HG03095 (cell line): ENCODE data around the gene MTFMT.
"Not testable (repeated sequence)": the region's sequence is repeated elsewhere in the genome, so short reads cannot be mapped to it uniquely, and the experiment has no call there.

Experiments used
- ATAC-seq: cut with Tn5 transposase; IDR thresholded peaks from one replicate; pipeline ENCODE4 v1.9.1; 2021; ENCODE audit warnings: moderate library complexity; ENCODE audit not compliant: unreplicated experiment

MTFMT gene

GRCh38 chr15:65040461-65040860 is 11.0 kb upstream of the MTFMT start:
- ATAC-seq, result no peak

DNA sequence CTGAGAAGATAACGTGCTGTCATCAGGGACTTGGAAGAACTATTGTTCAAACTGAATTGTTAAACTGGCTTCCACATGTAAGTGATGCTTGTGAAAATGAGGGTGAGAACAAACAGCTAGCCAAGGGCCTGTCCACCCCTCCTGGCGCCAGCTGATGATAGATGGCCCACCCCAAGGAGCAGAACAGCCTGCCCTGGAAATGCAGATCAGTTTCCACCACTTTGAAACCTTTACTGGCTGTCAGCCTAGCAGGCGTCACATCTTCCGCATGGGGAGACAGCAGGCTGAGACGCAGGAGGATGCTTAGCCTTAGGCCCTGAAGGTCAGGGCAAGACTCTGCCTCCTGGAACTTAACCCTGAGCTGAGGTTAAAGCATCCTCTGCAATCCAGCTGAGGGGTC is 9.4 kb upstream of the MTFMT start:
- ATAC-seq, result no peak

DNA sequence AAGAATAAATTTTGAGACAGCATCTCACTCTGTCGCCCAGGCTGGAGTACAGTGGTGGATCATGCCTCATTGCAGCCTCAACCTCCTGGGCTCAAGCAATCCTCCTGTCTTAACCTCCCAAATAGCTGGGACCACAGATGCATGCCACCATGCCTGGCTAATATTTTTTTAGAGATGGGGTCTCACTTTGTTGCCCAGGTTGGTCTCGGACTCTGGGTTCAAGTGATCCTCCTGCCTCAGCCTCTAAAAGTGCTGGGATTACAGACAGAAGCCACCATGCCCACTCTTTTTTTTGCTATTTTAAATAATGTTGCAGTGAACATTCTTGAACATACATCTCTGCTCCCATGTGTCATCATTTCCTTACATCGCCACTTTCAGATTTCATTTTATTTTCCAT is 9.0 kb upstream of the MTFMT start:
- no peak for ATAC-seq

DNA sequence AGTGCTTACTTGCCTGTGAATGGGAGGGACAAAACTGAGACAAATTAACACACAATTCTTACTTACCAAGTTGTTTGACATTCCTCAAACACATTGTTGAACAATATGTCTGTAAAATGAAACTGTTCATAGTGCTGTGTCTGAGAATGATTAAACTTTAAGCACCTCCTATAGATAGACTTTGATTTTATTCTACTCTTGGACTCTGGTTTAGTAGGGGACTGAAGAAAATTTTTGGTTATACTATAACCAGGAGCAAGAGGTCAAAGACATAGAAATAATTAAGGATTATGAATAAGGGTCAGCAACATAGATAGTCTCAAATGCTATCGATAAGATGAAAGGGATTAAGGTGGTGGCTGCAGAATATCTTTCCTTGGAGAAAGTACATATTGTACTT is 7.9 kb upstream of the MTFMT start:
- no peak for ATAC-seq

GRCh38 chr15:65034719-65035118 is 5.3 kb upstream of the MTFMT start:
- no peak for ATAC-seq

- no peak for ATAC-seq
Observed at GRCh38 chr15:65033659-65034269, 4.3 kb upstream of the MTFMT start.

DNA sequence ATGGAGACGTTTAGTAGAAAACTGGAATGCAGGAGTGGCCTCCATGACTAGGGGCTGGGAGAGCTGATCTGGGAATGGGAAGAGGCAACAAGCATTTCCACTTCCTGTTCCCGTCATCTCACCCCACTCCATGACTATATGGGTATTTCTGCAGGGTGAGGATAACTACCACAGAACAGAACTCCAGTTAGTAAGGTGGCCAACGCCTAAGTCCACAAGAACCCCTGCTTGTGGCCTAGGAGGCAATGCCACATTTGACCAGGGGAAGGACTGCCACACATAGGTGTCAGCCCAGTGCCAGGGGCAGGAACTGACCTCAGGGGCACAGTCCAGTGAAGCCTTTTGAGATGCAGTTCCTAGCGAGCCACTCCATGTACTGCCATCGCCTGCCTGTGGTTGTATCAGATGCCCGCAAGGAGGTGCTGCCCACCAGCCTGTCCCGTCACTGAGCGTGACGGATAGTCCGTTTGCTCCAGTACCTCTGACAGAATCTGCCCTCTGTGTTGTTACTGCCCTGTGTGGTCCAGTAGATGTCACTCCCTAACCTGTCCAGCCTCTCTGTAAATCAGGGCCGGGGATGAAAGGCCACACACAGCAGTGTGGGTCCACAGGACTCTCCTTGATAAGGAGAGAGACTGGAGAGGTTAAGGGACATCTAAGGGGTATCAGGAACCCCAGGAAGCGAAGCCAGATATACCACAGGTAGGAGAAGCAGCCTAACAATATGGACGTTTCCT is 3.5 kb upstream of the MTFMT start:
- no peak for ATAC-seq

GRCh38 chr15:65029736-65030208 is 333 bp upstream of the MTFMT start:
- ATAC-seq, result no peak

DNA sequence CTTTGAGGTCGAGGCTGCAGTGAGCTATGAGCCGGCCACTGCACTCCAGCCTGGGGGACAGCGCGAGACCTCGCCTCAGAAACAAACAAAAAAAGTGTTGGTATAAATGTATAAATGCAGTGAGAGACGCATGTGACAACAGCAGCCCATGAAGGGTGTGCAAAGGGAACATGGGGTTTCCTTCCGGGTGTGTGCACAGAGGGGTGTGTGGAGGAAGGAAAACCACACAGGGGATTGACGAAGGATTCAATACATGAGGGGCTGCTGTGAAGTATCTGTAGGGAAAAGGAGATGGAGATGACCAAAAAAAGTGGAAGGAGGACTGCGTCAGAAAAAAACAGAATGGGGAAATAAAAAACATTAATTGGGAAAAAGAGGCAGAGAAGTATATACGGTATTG is 1.1 kb downstream of the MTFMT start:
- no peak for ATAC-seq

GRCh38 chr15:65027593-65027992 is 1.8 kb downstream of the MTFMT start:
- no peak for ATAC-seq

DNA sequence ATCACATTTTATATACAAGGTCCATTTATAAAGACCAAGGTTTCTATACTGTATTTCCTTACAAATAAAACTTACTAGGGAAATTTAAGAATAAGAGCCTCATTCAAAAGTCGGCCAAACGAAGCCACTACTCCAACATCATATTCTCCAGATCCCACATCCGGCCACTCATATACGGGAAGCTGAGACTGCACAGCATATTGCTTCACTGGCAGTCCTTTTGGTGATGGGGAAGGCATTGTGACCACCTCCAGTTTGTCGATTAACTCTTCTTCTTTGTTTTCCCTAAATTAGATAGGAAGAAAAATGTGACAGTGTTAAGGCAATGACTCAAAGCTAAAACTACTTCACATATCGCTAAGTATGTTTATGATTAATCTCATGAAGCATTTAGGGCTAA is 2.7 kb downstream of the MTFMT start:
- ATAC-seq, result no peak

GRCh38 chr15:65021488-65021887 is 8.0 kb downstream of the MTFMT start:
- no peak for ATAC-seq

GRCh38 chr15:65020419-65020818 is 9.0 kb downstream of the MTFMT start:
- ATAC-seq, result no peak

DNA sequence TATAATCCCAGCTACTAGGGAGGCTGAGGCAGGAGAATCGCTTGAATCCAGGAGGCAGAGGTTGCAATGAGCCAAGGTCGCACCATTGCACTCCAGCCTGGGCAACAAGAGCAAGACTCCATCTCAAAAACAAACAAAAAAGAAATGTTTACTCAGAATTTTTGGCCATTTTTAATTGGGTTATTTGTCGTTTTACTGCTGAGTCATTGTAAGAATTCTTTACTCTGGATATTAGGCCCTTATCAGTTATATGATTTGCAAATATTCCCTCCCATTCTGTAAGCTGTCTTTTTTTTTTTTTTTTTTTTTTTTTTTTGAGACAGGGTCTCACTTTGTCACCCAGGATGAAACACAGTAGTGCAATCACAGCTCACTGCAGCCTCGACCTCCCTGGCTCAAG is 18.2 kb downstream of the MTFMT start:
- not testable (repeated sequence) for ATAC-seq

- ATAC-seq, result no peak
Observed at GRCh38 chr15:65008983-65009382, 20.5 kb downstream of the MTFMT start.

DNA sequence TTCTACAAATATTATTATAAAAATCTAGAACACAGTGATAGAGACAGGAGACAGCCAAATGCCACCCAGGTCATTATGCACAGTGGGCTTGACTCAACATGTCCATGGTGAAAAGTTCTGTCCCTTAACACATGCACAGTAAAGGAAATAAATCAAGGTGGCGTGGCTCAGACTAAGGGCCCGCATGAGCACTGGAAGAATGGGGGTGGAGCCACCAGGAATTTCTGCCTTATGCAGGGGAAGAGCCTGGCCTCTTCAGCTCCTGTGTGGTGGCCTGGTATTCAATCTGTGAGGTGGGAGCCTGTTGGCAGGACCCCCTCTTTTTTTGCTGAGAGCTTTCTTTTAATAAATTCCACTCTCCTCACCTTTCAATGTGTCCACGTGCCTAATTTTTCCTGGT is 22.6 kb downstream of the MTFMT start:
- ATAC-seq, result no peak

DNA sequence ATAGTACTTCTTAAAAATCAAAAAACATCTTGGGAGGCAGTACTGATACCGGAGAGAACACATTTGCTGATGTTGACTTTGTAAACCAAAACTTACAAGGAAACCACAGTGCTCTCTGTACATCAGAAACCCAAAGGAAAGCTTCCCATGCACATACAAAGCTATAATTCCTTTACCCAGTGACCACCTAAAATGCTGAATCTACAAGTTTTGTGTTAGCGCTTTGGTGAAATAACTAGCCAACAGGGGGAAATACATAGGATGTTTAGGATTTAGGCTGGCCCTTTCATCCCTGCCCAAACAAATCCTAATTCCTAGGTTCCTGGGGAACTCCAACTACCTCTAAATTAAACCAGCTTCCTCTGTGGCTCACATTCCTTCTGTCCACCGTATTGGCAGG is 24.4 kb downstream of the MTFMT start:
- ATAC-seq, result no peak

GRCh38 chr15:64997745-64998375 is 31.6 kb downstream of the MTFMT start:
- ATAC-seq, result no peak

DNA sequence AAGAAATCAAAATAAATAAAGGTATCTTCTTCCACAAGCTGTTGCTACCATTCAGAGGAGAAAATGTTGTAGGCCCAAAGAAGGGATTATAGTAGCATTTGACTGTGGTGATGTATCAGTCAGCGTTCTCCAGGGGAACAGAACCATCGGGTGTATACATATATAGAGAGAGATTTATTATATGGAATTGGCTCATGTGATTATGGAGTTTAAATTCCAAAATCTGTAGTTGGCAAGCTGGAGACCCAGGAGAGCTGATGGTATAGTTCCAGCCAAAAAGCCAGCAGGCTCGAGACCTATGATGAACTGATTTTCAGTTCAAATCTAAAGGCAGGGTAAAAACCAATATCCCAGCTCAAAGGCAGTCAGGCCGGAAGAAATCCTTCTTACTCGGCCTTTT is 32.4 kb downstream of the MTFMT start:
- no peak for ATAC-seq

- ATAC-seq, result no peak
Observed at GRCh38 chr15:64993290-64993689, 36.1 kb downstream of the MTFMT start.

- no peak for ATAC-seq
Observed at GRCh38 chr15:64991536-64992135, 37.8 kb downstream of the MTFMT start.

- no peak for ATAC-seq
Observed at GRCh38 chr15:64990168-64990470, 39.3 kb downstream of the MTFMT start.
